UCSD-AML1 (cell line): ENCODE results near the gene FCRL4.
"Not testable (repeated sequence)": the region's sequence is repeated elsewhere in the genome, so short reads cannot be mapped to it uniquely, and the experiment has no call there.

Experiments used
- DNase-seq: peaks from one replicate; lab custom pipeline; 2025; ENCODE audit not compliant: unreplicated experiment; lab: John Stamatoyannopoulos, UW

The FCRL4 gene

GRCh38 chr1:157551694-157552693 lies 45.9 kb downstream of the FCRL4 start, which contains the start of gene FCRL5:
TSS of gene FCRL5 (minus strand) at chr1:157552515. CDS start at chr1:157552362, 153 bp downstream.
- DNase-seq: no peak

DNA sequence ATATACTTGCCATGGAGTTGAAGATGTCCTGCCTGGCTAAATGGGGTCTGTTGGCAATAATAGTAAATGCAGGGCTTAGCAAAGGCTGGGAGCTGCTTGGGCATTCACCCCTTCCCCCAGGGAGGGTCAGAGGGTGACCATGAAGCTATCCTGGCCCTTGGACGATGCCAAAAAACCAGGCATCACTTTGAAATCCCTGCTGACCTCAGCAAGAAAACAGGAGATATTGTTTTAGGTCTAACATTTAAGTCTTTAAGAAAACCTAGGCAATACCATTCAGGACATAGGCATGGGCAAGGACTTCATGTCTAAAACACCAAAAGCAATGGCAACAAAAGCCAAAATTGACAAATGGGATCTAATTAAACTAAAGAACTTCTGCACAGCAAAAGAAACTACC lies 49.8 kb downstream of the FCRL4 start:
- not testable (repeated sequence) for DNase-seq

DNA sequence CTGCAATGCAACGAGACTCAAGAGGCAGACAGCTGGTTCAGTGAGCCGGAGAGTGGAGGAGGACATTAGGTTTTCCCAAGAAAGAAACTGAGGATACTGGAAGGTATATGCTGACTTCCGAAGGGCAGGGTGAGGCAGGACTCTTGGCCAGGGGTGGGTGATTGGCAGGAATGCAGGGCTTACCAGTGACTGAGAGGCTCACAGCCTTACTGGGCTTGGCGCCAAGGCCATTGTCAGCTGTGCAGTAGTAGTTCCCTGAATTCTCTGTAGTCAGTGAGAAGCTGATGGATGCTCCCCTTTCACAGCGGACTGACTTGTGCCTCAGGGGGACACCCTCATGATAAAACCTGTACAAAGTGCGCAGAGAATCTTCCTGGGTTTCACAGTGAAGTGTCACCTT lies 55.2 kb downstream of the FCRL4 start:
- DNase-seq: no peak

DNA sequence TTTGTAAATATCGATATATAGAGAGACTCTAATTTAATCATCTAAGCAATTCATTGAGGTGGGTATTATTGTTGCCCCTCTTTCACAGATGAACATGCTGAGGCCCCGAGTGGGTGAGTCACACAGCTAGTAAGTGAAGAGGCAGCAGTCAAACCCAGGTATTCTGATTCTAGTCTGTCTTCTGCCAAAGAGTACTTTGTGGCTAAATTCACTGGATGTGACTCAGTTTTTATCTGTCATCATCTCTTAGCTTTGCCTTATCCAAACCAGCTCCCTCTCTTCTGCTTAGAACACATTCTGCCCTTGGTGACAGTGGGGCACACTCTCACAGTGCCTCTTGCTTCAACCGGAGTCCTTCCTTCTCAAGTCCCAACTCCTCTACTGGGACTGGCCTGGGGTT lies 57.0 kb downstream of the FCRL4 start:
- no peak for DNase-seq

DNA sequence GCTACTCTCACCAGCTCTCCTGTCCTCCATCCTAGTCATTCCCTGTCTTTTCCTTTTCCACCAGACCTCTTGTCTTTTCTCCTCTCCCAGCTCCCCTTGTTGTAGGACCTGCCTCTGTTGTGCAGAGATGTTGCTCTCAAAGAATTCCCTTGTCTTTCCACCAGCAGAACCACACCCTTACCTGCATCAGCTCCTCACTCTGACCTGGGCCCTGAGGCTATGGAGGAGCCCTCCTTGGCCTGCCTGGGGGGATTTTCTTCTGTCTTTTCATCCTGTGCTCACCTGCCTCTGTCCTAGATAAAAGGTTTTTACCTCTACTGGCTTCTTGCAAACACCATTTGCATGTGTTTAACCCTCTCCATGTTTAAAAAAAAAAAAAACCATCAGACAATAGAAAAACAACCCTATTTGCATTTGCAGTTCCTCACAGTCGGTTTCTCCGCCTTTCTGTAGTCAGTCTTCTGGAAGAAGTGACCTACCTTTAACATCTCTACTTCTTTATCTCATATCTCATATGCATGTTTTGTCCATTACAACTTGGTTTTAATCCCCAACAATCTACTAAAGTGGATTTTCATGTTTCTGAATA lies 57.6 kb downstream of the FCRL4 start:
- DNase-seq: no peak

GRCh38 chr1:157539568-157539967 lies 58.3 kb downstream of the FCRL4 start:
- no peak for DNase-seq

GRCh38 chr1:157532569-157532968 lies 65.3 kb downstream of the FCRL4 start:
- DNase-seq: no peak

DNA sequence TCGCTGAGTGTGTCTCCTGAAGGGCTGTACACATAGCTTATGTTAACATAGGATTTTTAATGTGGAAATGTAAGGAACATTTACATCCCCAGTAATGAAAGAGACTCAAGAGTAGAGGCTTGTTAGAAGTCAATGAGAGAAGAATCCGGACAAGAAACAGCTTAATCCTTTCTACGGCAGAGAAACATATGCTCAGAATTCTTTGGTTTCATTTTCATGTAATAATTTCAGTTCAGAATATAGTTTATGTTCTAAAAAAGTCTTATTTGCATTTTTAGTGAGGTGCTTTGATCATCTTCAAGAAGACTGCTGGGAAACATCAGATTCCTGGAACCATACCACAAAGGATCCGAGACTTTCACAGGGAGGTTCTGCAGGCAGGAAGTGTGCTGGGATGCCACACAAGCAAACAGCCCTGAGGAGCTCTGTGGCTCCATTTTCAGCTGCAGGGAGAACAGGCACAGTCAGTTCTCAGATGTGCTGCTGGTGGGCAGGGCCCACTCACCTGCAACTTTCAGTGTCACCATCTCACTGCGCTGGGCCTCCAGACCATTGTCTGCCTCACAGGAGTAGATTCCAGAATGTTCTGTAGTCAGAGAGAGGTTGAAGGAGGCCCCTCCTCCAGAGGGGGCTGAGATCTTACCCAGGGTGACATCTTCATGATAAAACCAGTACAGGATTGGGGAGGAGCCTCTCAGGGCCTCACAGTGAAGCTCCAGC lies 74.0 kb downstream of the FCRL4 start:
- no peak for DNase-seq
